ENCODE data around the gene HS1BP3.

Gene HS1BP3

GRCh38 chr2:20661421-20662307 is 10.8 kb upstream of the HS1BP3 start:
- TF ChIP-seq EZH2phosphoT487 (IDR thresholded peaks at IDR 0.05; ENCODE audit: borderline replicate concordance, low read length) = no peak
- TF ChIP-seq CTCF (IDR thresholded peaks at IDR 0.05; ENCODE audit: low read depth, low read length, poor library complexity, severe bottlenecking) = peak; percentile 90
- H3K27ac ChIP-seq (ENCODE audit: low read depth, low read length) = no peak overlapping the region
- no peaks in the 10 kb centered on the region for H3K9me3 ChIP-seq (ENCODE audit: control insufficient read depth, insufficient read depth, low read length)
- H3K79me2 ChIP-seq (ENCODE audit: control insufficient read depth, low read length) = no peaks in the 10 kb centered on the region
- no peaks in the 10 kb centered on the region for H3F3A ChIP-seq (ENCODE audit: control insufficient read depth, insufficient read depth)
- H4K20me1 ChIP-seq (ENCODE audit: control insufficient read depth, insufficient read depth, low read depth, low read length) = no peaks in the 10 kb centered on the region
- H3K4me3 ChIP-seq (ENCODE audit: low read length) = no peak overlapping the region
- H3K4me2 ChIP-seq (ENCODE audit: low read length) = no peak overlapping the region
- H3K9me2 ChIP-seq (replicated peaks; ENCODE audit: control insufficient read depth, low read length) = no peaks in the 10 kb centered on the region
- peaks cover 89% of the 10 kb centered on the region for H3K27me3 ChIP-seq (ENCODE audit: control insufficient read depth, low read length)
- no peaks in the 10 kb centered on the region for H3K36me3 ChIP-seq (ENCODE audit: control insufficient read depth, low read length)
- H3K4me1 ChIP-seq (ENCODE audit: control insufficient read depth, low read length) = peaks cover 13% of the 10 kb centered on the region

- Histone ChIP-seq H3K4me2 (ENCODE audit: low read length) (no peak overlapping the region), H3F3A (ENCODE audit: control insufficient read depth, insufficient read depth) (no peaks in the 10 kb centered on the region), H3K4me1 (ENCODE audit: control insufficient read depth, low read length) (peaks cover 4% of the 10 kb centered on the region), H3K27ac (ENCODE audit: low read depth, low read length) (no peak overlapping the region), H3K27me3 (ENCODE audit: control insufficient read depth, low read length) (peaks cover 84% of the 10 kb centered on the region), H3K79me2 (ENCODE audit: control insufficient read depth, low read length) (no peaks in the 10 kb centered on the region), H3K4me3 (ENCODE audit: low read length) (no peak overlapping the region), H3K9me2 (replicated peaks; ENCODE audit: control insufficient read depth, low read length) (no peaks in the 10 kb centered on the region), H3K36me3 (ENCODE audit: control insufficient read depth, low read length) (no peaks in the 10 kb centered on the region), H4K20me1 (ENCODE audit: control insufficient read depth, insufficient read depth, low read depth, low read length) (no peaks in the 10 kb centered on the region), H3K9me3 (ENCODE audit: control insufficient read depth, insufficient read depth, low read length) (no peaks in the 10 kb centered on the region)
- no peak for TF ChIP-seq EZH2phosphoT487 (IDR thresholded peaks at IDR 0.05; ENCODE audit: borderline replicate concordance, low read length)
- TF ChIP-seq CTCF (IDR thresholded peaks at IDR 0.05; ENCODE audit: low read depth, low read length, poor library complexity, severe bottlenecking) = no peak
Measured at GRCh38 chr2:20660506-20661420, 9.9 kb upstream of the HS1BP3 start.

GRCh38 chr2:20657522-20658235 is 6.8 kb upstream of the HS1BP3 start:
- no peak for TF ChIP-seq EZH2phosphoT487 (IDR thresholded peaks at IDR 0.05; ENCODE audit: borderline replicate concordance, low read length)
- H3K27me3 ChIP-seq (ENCODE audit: control insufficient read depth, low read length) = peaks cover 55% of the 10 kb centered on the region

More at GRCh38 chr2:20657522-20658235, 6.8 kb upstream of the HS1BP3 start:
- H3K9me2 ChIP-seq (replicated peaks; ENCODE audit: control insufficient read depth, low read length) = no peaks in the 10 kb centered on the region
- no peaks in the 10 kb centered on the region for H4K20me1 ChIP-seq (ENCODE audit: control insufficient read depth, insufficient read depth, low read depth, low read length)
- no peak overlapping the region for H3K4me2 ChIP-seq (ENCODE audit: low read length)
- H3K27ac ChIP-seq (ENCODE audit: low read depth, low read length) = no peak overlapping the region
- H3K4me1 ChIP-seq (ENCODE audit: control insufficient read depth, low read length) = no peaks in the 10 kb centered on the region
- no peak overlapping the region for H3K4me3 ChIP-seq (ENCODE audit: low read length)
- H3K79me2 ChIP-seq (ENCODE audit: control insufficient read depth, low read length) = no peaks in the 10 kb centered on the region
- no peaks in the 10 kb centered on the region for H3F3A ChIP-seq (ENCODE audit: control insufficient read depth, insufficient read depth)
- H3K9me3 ChIP-seq (ENCODE audit: control insufficient read depth, insufficient read depth, low read length) = no peaks in the 10 kb centered on the region
- no peaks in the 10 kb centered on the region for H3K36me3 ChIP-seq (ENCODE audit: control insufficient read depth, low read length)

All from DOHH2 (cell line).